ENCODE measurements around the gene ITIH6.

DNA sequence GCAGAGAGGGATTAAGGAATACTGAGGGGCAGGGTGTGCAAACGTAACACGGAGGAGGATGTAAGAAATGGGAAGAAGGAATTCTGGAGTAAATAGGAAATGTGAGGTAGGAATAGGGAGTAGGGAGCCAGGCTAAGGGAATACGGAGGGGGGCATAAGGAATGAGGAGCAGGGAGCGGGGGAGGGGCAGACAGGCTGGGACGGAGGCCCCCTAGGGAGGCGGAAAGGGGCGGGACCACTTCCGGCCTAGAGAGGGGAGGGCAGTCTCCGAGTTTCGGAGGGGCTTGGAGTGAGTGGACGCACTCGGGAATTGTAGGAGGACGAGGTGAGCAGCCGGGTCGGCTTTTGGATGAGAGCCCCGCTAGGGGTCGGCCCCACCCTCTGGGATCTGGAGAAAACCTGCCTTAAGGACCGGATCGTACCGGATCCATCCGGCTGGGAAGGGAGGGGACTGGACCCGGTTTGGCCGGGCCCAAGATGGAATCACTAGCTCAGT is 10.1 kb upstream of the ITIH6 start:
- TF ChIP-seq FOXA1 (IDR thresholded peaks at IDR 0.05) (no peak), TARDBP (IDR thresholded peaks at IDR 0.05) (no peak), CTBP1 (IDR thresholded peaks at IDR 0.05; ENCODE audit: borderline replicate concordance) (no peak), HDGF (IDR thresholded peaks at IDR 0.05; ENCODE audit: borderline replicate concordance) (no peak), BHLHE40 (IDR thresholded peaks at IDR 0.05; ENCODE audit: borderline replicate concordance) (no peak), NFRKB (IDR thresholded peaks at IDR 0.05) (no peak), SP1 (IDR thresholded peaks at IDR 0.05) (no peak), FOXK2 (IDR thresholded peaks at IDR 0.05) (no peak), ZNF384 (IDR thresholded peaks at IDR 0.05) (no peak), ELF4 (IDR thresholded peaks at IDR 0.05) (no peak), FOXM1 (IDR thresholded peaks at IDR 0.05; ENCODE audit: borderline replicate concordance) (no peak), ARNT (IDR thresholded peaks at IDR 0.05) (no peak), SUZ12 (IDR thresholded peaks at IDR 0.05) (no peak)
